A549 (cell line): ENCODE data around the gene CDKN1A.

Experiments used
- CBX2 ChIP-seq: fragments of 200-600 bp; sonication (generic); IDR thresholded peaks from 2 replicates; pipeline ENCODE4 v1.6.1; 2016; ENCODE audit warnings: low read depth, mild to moderate bottlenecking, borderline replicate concordance
- CHD2 ChIP-seq: fragments of 150-350 bp; IDR thresholded peaks from 2 replicates; pipeline ENCODE4 v1.6.1; 2014; ENCODE audit warnings: low read length; ENCODE audit not compliant: partially characterized antibody
- MAZ ChIP-seq: fragments of 150-350 bp; IDR thresholded peaks from 2 replicates; pipeline ENCODE4 v1.6.1; 2014; ENCODE audit warnings: antibody characterized with exemption, low read depth, low read length, borderline replicate concordance
- POLR2A ChIP-seq: IDR thresholded peaks from 2 replicates; pipeline ENCODE4 v1.6.1; 2012; ENCODE audit warnings: mild to moderate bottlenecking, low read length
- SMC3 ChIP-seq: fragments of >200 bp; sonication (Bioruptor Twin); formaldehyde crosslinking; IDR thresholded peaks from 3 replicates; pipeline ENCODE4 v1.6.1; 2018; ENCODE audit warnings: inconsistent platforms
- TF ChIP-seq, protein P1 (sequence below): fragments of >200 bp; sonication (Bioruptor Twin); formaldehyde crosslinking; IDR thresholded peaks from 3 replicates; pipeline ENCODE4 v1.5.1; 2016
- TF ChIP-seq, protein P2 (sequence below): IDR thresholded peaks from 2 replicates; pipeline ENCODE4 v1.6.1; 2012
- TF ChIP-seq, protein P3 (sequence below): IDR thresholded peaks from 2 replicates; pipeline ENCODE4 v1.6.1; 2012; ENCODE audit warnings: low read depth, borderline replicate concordance

DNA sequence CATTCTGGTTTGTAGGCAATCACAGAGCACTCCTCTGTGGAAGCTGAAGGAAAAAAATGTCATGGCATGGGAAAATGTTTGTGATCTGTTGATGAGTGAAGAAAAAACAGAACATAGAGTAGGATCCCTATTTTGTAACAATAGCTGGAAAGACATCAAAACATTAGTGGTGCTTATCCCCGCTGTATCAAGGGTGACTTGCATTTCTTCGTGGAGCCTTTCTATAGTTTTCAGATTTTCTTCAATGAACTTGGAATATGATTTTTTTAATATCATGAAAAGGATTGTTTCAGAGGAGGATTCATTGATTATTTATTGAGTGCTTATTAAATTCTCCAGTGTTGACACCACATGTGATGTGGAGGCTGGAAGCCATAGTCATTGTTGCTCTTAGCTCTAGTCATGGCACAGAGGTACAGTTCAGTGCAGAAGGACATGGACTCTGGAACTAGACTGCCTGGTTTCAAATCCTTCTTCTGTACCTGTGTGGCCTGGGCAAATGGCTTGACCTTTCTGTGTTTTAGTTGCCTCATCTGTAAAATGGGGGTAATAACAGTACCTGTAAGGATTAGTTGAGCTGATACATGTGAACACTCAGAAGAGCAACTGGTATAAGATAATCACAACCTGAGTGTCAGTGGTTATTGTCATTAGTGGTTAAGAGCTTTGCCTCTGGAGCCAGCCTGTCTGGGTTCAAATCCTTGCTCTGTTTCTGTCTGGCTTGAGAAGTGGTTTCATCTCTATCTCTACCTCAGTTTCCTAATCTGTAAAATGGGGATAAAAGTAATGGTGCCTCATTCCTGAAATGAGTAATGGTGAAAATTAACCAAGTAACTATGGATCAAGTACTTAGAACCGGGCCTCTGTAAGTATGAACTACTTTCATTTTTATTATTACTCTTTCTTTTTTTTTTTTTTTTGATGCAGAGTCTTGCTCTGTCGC is 14.7 kb upstream of the CDKN1A start:
- TF ChIP-seq POLR2A (no peak), CHD2 (no peak), CBX2 (no peak), MAZ (no peak), SMC3 (no peak)
- TF ChIP-seq, protein P1, sequence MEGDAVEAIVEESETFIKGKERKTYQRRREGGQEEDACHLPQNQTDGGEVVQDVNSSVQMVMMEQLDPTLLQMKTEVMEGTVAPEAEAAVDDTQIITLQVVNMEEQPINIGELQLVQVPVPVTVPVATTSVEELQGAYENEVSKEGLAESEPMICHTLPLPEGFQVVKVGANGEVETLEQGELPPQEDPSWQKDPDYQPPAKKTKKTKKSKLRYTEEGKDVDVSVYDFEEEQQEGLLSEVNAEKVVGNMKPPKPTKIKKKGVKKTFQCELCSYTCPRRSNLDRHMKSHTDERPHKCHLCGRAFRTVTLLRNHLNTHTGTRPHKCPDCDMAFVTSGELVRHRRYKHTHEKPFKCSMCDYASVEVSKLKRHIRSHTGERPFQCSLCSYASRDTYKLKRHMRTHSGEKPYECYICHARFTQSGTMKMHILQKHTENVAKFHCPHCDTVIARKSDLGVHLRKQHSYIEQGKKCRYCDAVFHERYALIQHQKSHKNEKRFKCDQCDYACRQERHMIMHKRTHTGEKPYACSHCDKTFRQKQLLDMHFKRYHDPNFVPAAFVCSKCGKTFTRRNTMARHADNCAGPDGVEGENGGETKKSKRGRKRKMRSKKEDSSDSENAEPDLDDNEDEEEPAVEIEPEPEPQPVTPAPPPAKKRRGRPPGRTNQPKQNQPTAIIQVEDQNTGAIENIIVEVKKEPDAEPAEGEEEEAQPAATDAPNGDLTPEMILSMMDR: no peak
- TF ChIP-seq, protein P2, sequence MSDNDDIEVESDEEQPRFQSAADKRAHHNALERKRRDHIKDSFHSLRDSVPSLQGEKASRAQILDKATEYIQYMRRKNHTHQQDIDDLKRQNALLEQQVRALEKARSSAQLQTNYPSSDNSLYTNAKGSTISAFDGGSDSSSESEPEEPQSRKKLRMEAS: no peak
- TF ChIP-seq, protein P3, sequence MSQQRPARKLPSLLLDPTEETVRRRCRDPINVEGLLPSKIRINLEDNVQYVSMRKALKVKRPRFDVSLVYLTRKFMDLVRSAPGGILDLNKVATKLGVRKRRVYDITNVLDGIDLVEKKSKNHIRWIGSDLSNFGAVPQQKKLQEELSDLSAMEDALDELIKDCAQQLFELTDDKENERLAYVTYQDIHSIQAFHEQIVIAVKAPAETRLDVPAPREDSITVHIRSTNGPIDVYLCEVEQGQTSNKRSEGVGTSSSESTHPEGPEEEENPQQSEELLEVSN: no peak
